ENCODE data around the gene SDR9C7. TPM values are rescaled to one million over a fixed set of nuclear protein-coding genes. Genes with fewer than 3 reads are reported as not detected.

Gene SDR9C7
- total and polyA plus RNA-seq, 3 donors from 2014 or later: 0.43 to 0.46 TPM; not detected in 1

DNA sequence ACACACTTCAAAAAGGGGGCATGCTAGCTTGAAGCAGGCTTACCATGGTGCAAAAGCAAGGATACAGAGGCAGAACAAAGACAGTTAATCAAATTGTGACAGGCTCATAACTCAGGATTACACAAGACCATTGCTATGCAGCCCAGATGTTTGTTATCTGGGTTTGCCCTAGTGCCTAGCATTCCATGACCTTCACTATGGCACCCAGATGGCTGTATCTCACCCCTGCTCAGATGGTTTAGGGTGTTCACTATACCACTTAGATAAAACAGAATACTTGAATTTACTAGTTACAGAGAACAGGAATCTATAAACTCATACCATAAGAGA, 56.2 kb downstream of the SDR9C7 start:
- TF ChIP-seq POLR2A (IDR thresholded peaks at IDR 0.05): no peak
- TF ChIP-seq, protein P1, sequence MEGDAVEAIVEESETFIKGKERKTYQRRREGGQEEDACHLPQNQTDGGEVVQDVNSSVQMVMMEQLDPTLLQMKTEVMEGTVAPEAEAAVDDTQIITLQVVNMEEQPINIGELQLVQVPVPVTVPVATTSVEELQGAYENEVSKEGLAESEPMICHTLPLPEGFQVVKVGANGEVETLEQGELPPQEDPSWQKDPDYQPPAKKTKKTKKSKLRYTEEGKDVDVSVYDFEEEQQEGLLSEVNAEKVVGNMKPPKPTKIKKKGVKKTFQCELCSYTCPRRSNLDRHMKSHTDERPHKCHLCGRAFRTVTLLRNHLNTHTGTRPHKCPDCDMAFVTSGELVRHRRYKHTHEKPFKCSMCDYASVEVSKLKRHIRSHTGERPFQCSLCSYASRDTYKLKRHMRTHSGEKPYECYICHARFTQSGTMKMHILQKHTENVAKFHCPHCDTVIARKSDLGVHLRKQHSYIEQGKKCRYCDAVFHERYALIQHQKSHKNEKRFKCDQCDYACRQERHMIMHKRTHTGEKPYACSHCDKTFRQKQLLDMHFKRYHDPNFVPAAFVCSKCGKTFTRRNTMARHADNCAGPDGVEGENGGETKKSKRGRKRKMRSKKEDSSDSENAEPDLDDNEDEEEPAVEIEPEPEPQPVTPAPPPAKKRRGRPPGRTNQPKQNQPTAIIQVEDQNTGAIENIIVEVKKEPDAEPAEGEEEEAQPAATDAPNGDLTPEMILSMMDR (IDR thresholded peaks at IDR 0.05): no peak
- no peak for DNase-seq
- intact Hi-C loops (cut with DNase I; ENCODE audit: low total_unique reads): no loop called here

DNA sequence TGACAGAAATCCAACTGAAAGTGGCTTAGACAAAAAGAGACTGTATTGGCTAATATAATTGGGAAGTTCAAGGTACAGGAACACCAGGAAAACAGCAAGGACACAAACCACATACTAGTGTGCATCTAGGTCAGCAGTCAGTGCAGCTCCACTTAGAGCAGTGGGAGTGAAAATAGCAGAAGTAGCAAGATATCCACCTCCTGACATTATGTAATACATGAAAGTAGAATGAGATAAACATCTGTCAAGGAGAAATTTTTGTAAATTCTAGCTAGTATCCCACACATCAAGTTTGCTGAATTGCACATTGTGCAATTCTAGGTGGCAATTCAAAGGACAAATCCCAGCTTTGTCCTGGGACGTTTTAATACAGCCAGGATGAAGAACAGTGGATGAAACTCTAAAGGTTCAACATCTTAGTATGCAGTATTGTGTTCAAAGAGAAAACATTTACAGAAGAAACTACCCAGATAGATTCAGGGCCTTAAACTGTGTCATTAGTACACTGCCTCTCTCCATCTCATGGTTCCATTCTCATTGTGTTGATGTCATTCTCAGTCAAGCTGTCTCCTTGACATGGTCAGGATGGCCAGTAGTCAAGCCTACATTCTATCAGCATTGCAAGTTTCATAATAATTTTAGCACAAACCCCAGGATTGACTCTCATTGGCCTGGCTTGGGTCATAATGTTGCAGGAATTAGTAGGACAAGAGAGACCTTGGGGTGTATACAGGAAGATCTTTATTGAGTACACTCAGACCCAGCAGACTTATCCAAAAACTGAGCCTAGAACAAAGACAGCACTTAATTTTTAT, 56.8 kb downstream of the SDR9C7 start:
- no peak for DNase-seq
- Histone ChIP-seq H3K36me3 (ENCODE audit: low read depth, missing control alignments) (no peaks in the 10 kb centered on the region), H3K9me3 (no peaks in the 10 kb centered on the region), H3K4me3 (no peak overlapping the region), H3K4me1 (peaks cover 5% of the 10 kb centered on the region), H3K27me3 (no peaks in the 10 kb centered on the region), H3K27ac (no peak overlapping the region)
- intact Hi-C loops (cut with DNase I; ENCODE audit: low total_unique reads): no loop called here
- no peak for TF ChIP-seq POLR2A (IDR thresholded peaks at IDR 0.05)
- TF ChIP-seq, protein P1 (IDR thresholded peaks at IDR 0.05): no peak
- WGBS, 2 donors: 29 to 50% methylated on average over 1 of the region's 1 CpG

More for the DNA sequence above, 56.2 kb downstream of the SDR9C7 start:
- Histone ChIP-seq H3K27me3 (no peaks in the 10 kb centered on the region), H3K4me1 (peaks cover 5% of the 10 kb centered on the region), H3K36me3 (ENCODE audit: low read depth, missing control alignments) (no peaks in the 10 kb centered on the region), H3K9me3 (no peaks in the 10 kb centered on the region), H3K4me3 (no peak overlapping the region), H3K27ac (no peak overlapping the region)

DNA sequence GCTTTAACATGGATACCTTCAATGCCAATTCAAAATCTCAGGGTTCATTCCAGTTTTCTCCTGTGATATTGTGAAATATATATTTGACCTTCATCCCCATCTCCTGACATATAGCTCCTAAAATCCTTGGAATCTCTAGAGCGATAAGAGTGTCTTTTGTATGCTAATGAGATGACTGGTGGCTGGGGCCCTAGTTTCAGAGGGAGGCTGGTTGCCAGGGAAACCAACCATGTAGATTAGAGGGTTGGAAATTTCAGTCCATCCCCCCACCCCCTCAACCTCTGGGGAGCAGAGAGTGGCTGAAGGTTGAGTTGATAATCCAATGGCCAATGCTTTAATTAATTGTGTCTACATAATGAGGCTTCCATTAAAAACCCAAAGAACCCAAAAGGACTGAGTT, 59.4 kb downstream of the SDR9C7 start:
- Histone ChIP-seq H3K4me1 (peaks cover 5% of the 10 kb centered on the region), H3K4me3 (no peak overlapping the region), H3K9me3 (no peaks in the 10 kb centered on the region), H3K36me3 (ENCODE audit: low read depth, missing control alignments) (no peaks in the 10 kb centered on the region), H3K27ac (no peak overlapping the region), H3K27me3 (no peaks in the 10 kb centered on the region)
- 43 to 50% methylated on average over 1 of the region's 1 CpG for WGBS, 2 donors
- TF ChIP-seq, protein P1 (IDR thresholded peaks at IDR 0.05): no peak
- TF ChIP-seq POLR2A (IDR thresholded peaks at IDR 0.05): no peak
- DNase-seq: no peak
- intact Hi-C loops (cut with DNase I; ENCODE audit: low total_unique reads): no loop called here

DNA sequence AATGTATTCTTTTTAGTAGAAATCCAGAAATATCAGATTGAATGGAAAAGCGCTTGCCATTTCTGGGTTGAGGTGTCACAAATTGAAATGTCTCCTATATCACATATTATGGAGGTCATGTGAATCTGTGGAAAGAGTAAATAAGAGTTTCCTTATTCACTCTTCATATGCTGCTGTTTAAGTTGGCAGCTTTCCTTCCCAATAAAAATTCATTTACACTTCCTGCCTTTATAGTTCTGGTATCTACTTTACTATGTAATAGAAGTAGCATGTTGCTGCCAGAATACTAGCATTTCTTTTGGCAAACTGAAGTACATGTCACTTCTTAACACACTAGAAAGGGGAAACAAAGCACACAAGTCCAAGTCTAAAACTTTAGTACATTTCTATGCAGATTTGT, 60.8 kb downstream of the SDR9C7 start:
- H3K9me3 ChIP-seq: no peaks in the 10 kb centered on the region
- H3K36me3 ChIP-seq (ENCODE audit: low read depth, missing control alignments): no peaks in the 10 kb centered on the region
- no peak for TF ChIP-seq POLR2A (IDR thresholded peaks at IDR 0.05)
- TF ChIP-seq, protein P1 (IDR thresholded peaks at IDR 0.05): no peak
- no peak for DNase-seq
- H3K27ac ChIP-seq: no peak overlapping the region
- H3K27me3 ChIP-seq: no peaks in the 10 kb centered on the region
- H3K4me1 ChIP-seq: peaks cover 5% of the 10 kb centered on the region
- H3K4me3 ChIP-seq: no peak overlapping the region
- WGBS, 2 donors: 41 to 93% methylated on average over 1 of the region's 1 CpG
- intact Hi-C loops (cut with DNase I; ENCODE audit: low total_unique reads): no loop called here

Other genes with a start within 250 kb of the SDR9C7 start
- gene PTGES3, start 246.1 kb downstream of the SDR9C7 start, total RNA-seq: 100 to 1,000 TPM; 102 to 110 TPM
- gene PTGES3, start 246.1 kb downstream of the SDR9C7 start, polyA plus RNA-seq (ENCODE audit: insufficient read depth, low read depth, low replicate concordance): 267 TPM
- gene NACA, start 209.1 kb downstream of the SDR9C7 start, total RNA-seq: 100 to 1,000 TPM; 431 to 696 TPM
- 866 TPM for gene NACA, start 209.1 kb downstream of the SDR9C7 start, polyA plus RNA-seq (ENCODE audit: insufficient read depth, low read depth, low replicate concordance)
- 10 to 100 TPM; 20.5 to 29.9 TPM for gene PRIM1, start 182.1 kb downstream of the SDR9C7 start, total RNA-seq
- gene PRIM1, start 182.1 kb downstream of the SDR9C7 start, polyA plus RNA-seq (ENCODE audit: insufficient read depth, low read depth, low replicate concordance): 21.8 TPM
- gene HSD17B6, start 171.1 kb downstream of the SDR9C7 start, total RNA-seq: 10 to 100 TPM in 1 of 2 donors, 1 to 10 TPM in 1; 9.8 to 12.0 TPM
- gene HSD17B6, start 171.1 kb downstream of the SDR9C7 start, polyA plus RNA-seq (ENCODE audit: insufficient read depth, low read depth, low replicate concordance): 36.1 TPM
- gene RDH16, start 23.2 kb upstream of the SDR9C7 start, total RNA-seq: 1 to 10 TPM; 1.4 to 2.9 TPM
- gene RDH16, start 23.2 kb upstream of the SDR9C7 start, polyA plus RNA-seq (ENCODE audit: insufficient read depth, low read depth, low replicate concordance): 0.83 TPM
- 10 to 100 TPM; 21.0 to 21.7 TPM for gene ZBTB39, start 72.1 kb upstream of the SDR9C7 start, total RNA-seq
- 15.3 TPM for gene ZBTB39, start 72.1 kb upstream of the SDR9C7 start, polyA plus RNA-seq (ENCODE audit: insufficient read depth, low read depth, low replicate concordance)
- 1 to 10 TPM; 2.5 to 2.9 TPM for gene TAC3, start 82.1 kb upstream of the SDR9C7 start, total RNA-seq
- 3.9 TPM for gene TAC3, start 82.1 kb upstream of the SDR9C7 start, polyA plus RNA-seq (ENCODE audit: insufficient read depth, low read depth, low replicate concordance)
- 1 to 10 TPM; 5.9 to 7.6 TPM for gene MYO1A, start 115.7 kb upstream of the SDR9C7 start, total RNA-seq
- 5.4 TPM for gene MYO1A, start 115.7 kb upstream of the SDR9C7 start, polyA plus RNA-seq (ENCODE audit: insufficient read depth, low read depth, low replicate concordance)
- gene NEMP1, start 144.4 kb upstream of the SDR9C7 start, total RNA-seq: 10 to 100 TPM; 18.1 to 18.2 TPM
- gene NEMP1, start 144.4 kb upstream of the SDR9C7 start, polyA plus RNA-seq (ENCODE audit: insufficient read depth, low read depth, low replicate concordance): 15.9 TPM
- 10 to 100 TPM; 45.7 to 59.5 TPM for gene NAB2, start 154.7 kb upstream of the SDR9C7 start, total RNA-seq
- 31.4 TPM for gene NAB2, start 154.7 kb upstream of the SDR9C7 start, polyA plus RNA-seq (ENCODE audit: insufficient read depth, low read depth, low replicate concordance)
- gene STAT6, start 177.0 kb upstream of the SDR9C7 start, total RNA-seq: 10 to 100 TPM; 66.2 to 81.5 TPM
- 53.2 TPM for gene STAT6, start 177.0 kb upstream of the SDR9C7 start, polyA plus RNA-seq (ENCODE audit: insufficient read depth, low read depth, low replicate concordance)
- 100 to 1,000 TPM; 135 to 200 TPM for gene LRP1, start 194.1 kb upstream of the SDR9C7 start, total RNA-seq
- gene LRP1, start 194.1 kb upstream of the SDR9C7 start, polyA plus RNA-seq (ENCODE audit: insufficient read depth, low read depth, low replicate concordance): 82.4 TPM
- gene LRP1-AS, start 213.2 kb upstream of the SDR9C7 start, total RNA-seq: not detected
- not detected for gene LRP1-AS, start 213.2 kb upstream of the SDR9C7 start, polyA plus RNA-seq (ENCODE audit: insufficient read depth, low read depth, low replicate concordance)